ENCODE results near the gene ZC3H12A. TPM values are rescaled to one million over a fixed set of nuclear protein-coding genes. Genes with fewer than 3 reads are reported as not detected.

Gene ZC3H12A
- 11.2 to 22.4 TPM (median 18.8 TPM) in 5 replicates for total RNA-seq (2022; extraction: Qiagen RNA extraction; ENCODE audit: low read depth)

DNA sequence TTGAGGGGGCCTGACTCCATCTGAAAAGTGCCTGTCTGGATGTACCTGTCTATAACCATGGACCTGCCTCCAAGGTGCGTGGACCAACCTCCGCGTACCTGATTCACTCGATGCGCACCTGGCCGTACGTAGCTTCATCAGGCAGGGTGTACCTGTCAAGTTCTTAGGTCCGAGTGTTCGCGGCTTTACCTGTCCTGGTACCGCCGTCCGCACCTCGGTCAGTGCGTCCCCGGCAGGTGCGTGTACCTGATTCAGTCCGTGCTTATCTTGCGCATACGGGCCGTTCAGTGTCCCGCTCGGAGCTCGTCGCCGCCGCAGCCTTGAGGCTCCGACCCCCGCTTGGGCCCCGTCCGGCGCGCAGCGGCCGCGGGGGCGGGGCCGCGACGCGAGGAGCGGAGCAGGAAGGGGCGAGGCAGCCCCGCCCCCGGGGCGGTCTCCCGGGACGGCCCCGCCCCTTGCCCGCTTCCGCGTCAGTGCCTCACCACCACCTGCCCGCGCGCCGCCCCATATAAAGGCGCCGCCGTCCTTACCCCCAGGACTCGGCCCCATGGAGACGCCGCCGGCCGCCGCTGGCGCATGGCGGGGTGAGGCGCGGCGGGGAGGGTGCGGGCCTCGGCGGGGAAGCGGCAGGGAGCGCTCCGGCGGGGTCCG is at the start of gene ZC3H12A:
TSS of gene ZC3H12A (plus strand) at position 535 of the 651 bp plus-strand sequence. CDS start 917 bp downstream, outside the sequence.

DNA sequence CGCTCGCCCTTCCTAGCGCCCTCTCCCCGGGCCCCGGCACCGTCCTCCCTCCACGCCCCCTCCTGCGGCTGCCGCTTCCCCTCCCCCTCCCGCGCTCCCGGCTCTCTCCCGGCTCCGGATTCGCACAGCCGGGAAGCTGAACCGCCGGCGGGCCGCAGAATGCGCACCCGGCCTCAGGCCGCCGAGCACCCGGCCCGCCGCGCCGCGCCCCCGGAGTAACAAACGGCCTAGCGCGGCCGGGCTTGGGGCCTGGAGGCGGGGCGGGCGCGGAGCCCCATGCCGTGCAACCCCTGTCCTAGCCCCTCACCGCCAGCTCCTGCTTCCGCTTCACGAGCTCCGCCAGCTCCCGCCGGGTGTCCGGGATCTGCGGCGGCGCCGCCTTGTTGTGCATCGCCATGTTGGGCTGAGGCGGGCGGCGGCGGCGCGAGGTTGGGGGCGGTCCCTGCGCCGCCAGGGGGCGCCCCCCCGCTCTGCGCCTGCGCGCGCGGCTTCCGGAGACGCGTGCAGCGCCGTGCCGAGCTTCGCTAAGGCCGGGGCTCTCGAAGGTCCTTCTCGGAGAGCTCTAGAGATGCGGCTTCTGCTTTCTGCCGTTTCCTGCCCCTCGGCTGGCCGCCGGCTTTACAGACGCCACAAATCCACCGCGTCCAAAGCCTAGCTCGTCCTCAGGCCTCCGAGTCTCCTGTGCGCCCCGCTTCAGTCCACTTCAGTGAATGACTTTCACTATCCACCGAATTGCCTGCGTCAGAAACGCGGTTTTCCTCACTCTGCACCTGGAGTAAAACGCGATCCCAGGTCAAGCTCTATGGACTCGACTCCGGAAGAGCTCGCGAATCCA is 40.2 kb downstream of the ZC3H12A start, which contains the start of gene MEAF6:
TSS of gene MEAF6 (minus strand) at position 417 of the 835 bp plus-strand sequence. CDS start at position 397, 20 bp downstream.

Other genes starting within 250 kb of the ZC3H12A start
- 34.1 to 41.4 TPM (median 35.7 TPM) in 5 replicates for gene MEAF6, start 40.2 kb downstream of the ZC3H12A start, total RNA-seq (2022; extraction: Qiagen RNA extraction; ENCODE audit: low read depth)
- 8.0 to 15.3 TPM (median 11.1 TPM) in 5 replicates for gene SNIP1, start 79.7 kb downstream of the ZC3H12A start, total RNA-seq (2022; extraction: Qiagen RNA extraction; ENCODE audit: low read depth)
- gene DNALI1, start 82.4 kb downstream of the ZC3H12A start, total RNA-seq (2022; extraction: Qiagen RNA extraction; ENCODE audit: low read depth): 0.06 to 0.12 TPM in 2 of 5 replicates, not detected in the others
- 54.1 to 70.9 TPM (median 61.7 TPM) in 5 replicates for gene GNL2, start 121.4 kb downstream of the ZC3H12A start, total RNA-seq (2022; extraction: Qiagen RNA extraction; ENCODE audit: low read depth)
- gene RSPO1, start 160.3 kb downstream of the ZC3H12A start, total RNA-seq (2022; extraction: Qiagen RNA extraction; ENCODE audit: low read depth): 0.03 to 0.15 TPM (median 0.09 TPM) in 4 of 5 replicates, not detected in the other
- 46.5 to 51.6 TPM (median 50.2 TPM) in 5 replicates for gene CDCA8, start 217.9 kb downstream of the ZC3H12A start, total RNA-seq (2022; extraction: Qiagen RNA extraction; ENCODE audit: low read depth)